Upper lobe of left lung (tissue), 4 donors: Measurements from ENCODE around the gene RNF183.

Experiments used
- CTCF ChIP-seq, 6 experiments: fragments of 450-650 bp in 4 of 6; fragments of 200-600 bp in 2 of 6; sonication (generic) in 2 of 6; IDR thresholded peaks; one replicate each; pipeline ENCODE4 v1.5.1; 2016 to 2019; ENCODE audit warnings: antibody characterized with exemption in 6 of 6
- EP300 ChIP-seq, 4 donors: sonication (generic); formaldehyde crosslinking; IDR thresholded peaks; one replicate each; pipeline ENCODE4 v1.5.1; 2017; ENCODE audit warnings: antibody characterized with exemption in 4 of 4, control low read depth in 2 of 4
- POLR2A ChIP-seq, 4 donors: fragments of 450-650 bp; IDR thresholded peaks; one replicate each; pipeline ENCODE4 v1.5.1; 2016 to 2017; ENCODE audit warnings: antibody characterized with exemption in 4 of 4, mild to moderate bottlenecking in 2 of 4
- POLR2AphosphoS5 ChIP-seq, 2 donors: sonication (generic); formaldehyde crosslinking; IDR thresholded peaks; one replicate each; pipeline ENCODE4 v1.5.1; 2017; ENCODE audit warnings: antibody characterized with exemption in 2 of 2

GRCh38 chr9:113331780-113332179, 28.6 kb upstream of the RNF183 start:
- TF ChIP-seq POLR2AphosphoS5 (IDR thresholded peaks at IDR 0.05): no peak
- TF ChIP-seq POLR2A (IDR thresholded peaks at IDR 0.05): no peak
- TF ChIP-seq CTCF (IDR thresholded peaks at IDR 0.05): no peak
- no peak for TF ChIP-seq EP300 (IDR thresholded peaks at IDR 0.05)
